Mesendoderm (in vitro differentiated cells): ENCODE data around the gene KCNIP2.
A peak's percentile ranks its signal among the peaks of the same experiment; 100 is the strongest.

ENCODE experiments used
- DNase-seq: peaks from one replicate; pipeline ENCODE4 v3.0.0; 2013
- H2AK5ac ChIP-seq: 2 replicates; pipeline ENCODE4 v1.6.1; 2013; ENCODE audit warnings: low read length, inconsistent platforms
- H2BK120ac ChIP-seq: 2 replicates; pipeline ENCODE4 v1.6.1; 2013; ENCODE audit warnings: low read depth, mild to moderate bottlenecking, low read length, moderate library complexity, mixed read lengths
- H2BK15ac ChIP-seq: replicated peaks from 2 replicates; pipeline ENCODE4 v1.6.1; 2013; ENCODE audit warnings: low read depth, mild to moderate bottlenecking, moderate library complexity
- H2BK5ac ChIP-seq: 2 replicates; pipeline ENCODE4 v1.6.1; 2013; ENCODE audit warnings: low read length, inconsistent platforms
- H3K18ac ChIP-seq: 2 replicates; pipeline ENCODE4 v1.6.1; 2013; ENCODE audit warnings: mild to moderate bottlenecking, low read length, mixed read lengths
- H3K23ac ChIP-seq: one replicate; pipeline ENCODE4 v1.6.1; 2013; ENCODE audit warnings: low read length
- H3K27ac ChIP-seq: 2 replicates; pipeline ENCODE4 v1.5.1; 2013; ENCODE audit warnings: low read depth, mild to moderate bottlenecking, inconsistent platforms, low read length, moderate library complexity
- H3K27me3 ChIP-seq: 2 replicates; pipeline ENCODE4 v1.6.1; 2013; ENCODE audit warnings: low read length, control low read depth, mild to moderate bottlenecking, inconsistent platforms; ENCODE audit not compliant: insufficient read depth, poor library complexity
- H3K36me3 ChIP-seq: 2 replicates; pipeline ENCODE4 v1.6.1; 2013; ENCODE audit warnings: low read length, inconsistent platforms; ENCODE audit not compliant: control insufficient read depth, insufficient read depth
- H3K4ac ChIP-seq: one replicate; pipeline ENCODE4 v1.6.1; 2013; ENCODE audit warnings: low read depth, mild to moderate bottlenecking, low read length, moderate library complexity
- H3K4me1 ChIP-seq: 2 replicates; pipeline ENCODE4 v1.6.1; 2013; ENCODE audit warnings: low read depth, low read length, inconsistent platforms; ENCODE audit not compliant: control insufficient read depth
- H3K4me2 ChIP-seq: 2 replicates; pipeline ENCODE4 v1.6.1; 2013; ENCODE audit warnings: low read length
- H3K4me3 ChIP-seq: 2 replicates; pipeline ENCODE4 v1.5.1; 2013; ENCODE audit warnings: mild to moderate bottlenecking, low read length
- H3K56ac ChIP-seq: one replicate; pipeline ENCODE4 v1.6.1; 2013; ENCODE audit warnings: low read length
- H3K79me1 ChIP-seq: 2 replicates; pipeline ENCODE4 v1.6.1; 2013; ENCODE audit warnings: low read length, inconsistent platforms
- H3K79me2 ChIP-seq: 2 replicates; pipeline ENCODE4 v1.6.1; 2013; ENCODE audit warnings: mild to moderate bottlenecking, low read length; ENCODE audit not compliant: control insufficient read depth, insufficient read depth
- H3K9ac ChIP-seq: 2 replicates; pipeline ENCODE4 v1.6.1; 2013; ENCODE audit warnings: low read length, inconsistent platforms
- H4K5ac ChIP-seq: one replicate; pipeline ENCODE4 v1.6.1; 2013; ENCODE audit warnings: low read length
- H4K8ac ChIP-seq: one replicate; pipeline ENCODE4 v1.6.1; 2013; ENCODE audit warnings: low read depth, mild to moderate bottlenecking, control low read depth, low read length, moderate library complexity
- WGBS: extraction: QIAGEN DNeasy Blood & Tissue Kit; methylation state at CpG from one replicate; pipeline ENCODE4 v1.1.7; 2013; ENCODE audit warnings: low lambda C conversion rate, missing lambda C conversion rate; ENCODE audit not compliant: insufficient coverage; ENCODE audit errors: extremely low coverage; 5-methylcytosine and 5-hydroxymethylcytosine counted together

Gene KCNIP2

GRCh38 chr10:101845893-101846292, 2.3 kb upstream of the KCNIP2 start:
- no peak for DNase-seq
- WGBS, result no CpG with 5 or more reads among the region's 3 CpGs

GRCh38 chr10:101841826-101842225, 1.8 kb downstream of the KCNIP2 start:
- no peak overlapping the region for H3K56ac ChIP-seq
- peaks cover 2% of the 10 kb centered on the region for H3K4me1 ChIP-seq
- H3K4ac ChIP-seq, result no peak overlapping the region
- H4K8ac ChIP-seq, result no peak overlapping the region
- H3K79me1 ChIP-seq, result no peaks in the 10 kb centered on the region
- no peak overlapping the region for H3K23ac ChIP-seq
- no peak overlapping the region for H2BK15ac ChIP-seq
- no peak overlapping the region for H2BK5ac ChIP-seq
- H4K5ac ChIP-seq, result no peak overlapping the region
- H2BK120ac ChIP-seq, result no peak overlapping the region
- H3K27ac ChIP-seq, result no peak overlapping the region
- no peaks in the 10 kb centered on the region for H3K79me2 ChIP-seq
- H3K9ac ChIP-seq, result no peak overlapping the region
- H3K18ac ChIP-seq, result no peak overlapping the region
- no peak for DNase-seq
- peaks cover 2% of the 10 kb centered on the region for H3K27me3 ChIP-seq
- H2AK5ac ChIP-seq, result no peak overlapping the region
- H3K36me3 ChIP-seq, result no peaks in the 10 kb centered on the region
- no peak overlapping the region for H3K4me2 ChIP-seq
- no peak overlapping the region for H3K4me3 ChIP-seq

More at GRCh38 chr10:101845893-101846292, 2.3 kb upstream of the KCNIP2 start:
- H4K8ac ChIP-seq, result no peak overlapping the region
- H3K4me3 ChIP-seq, result no peak overlapping the region
- no peak overlapping the region for H3K56ac ChIP-seq
- H3K4me2 ChIP-seq, result no peak overlapping the region
- H3K27me3 ChIP-seq, result peaks cover 2% of the 10 kb centered on the region
- no peak overlapping the region for H2BK120ac ChIP-seq
- H3K4ac ChIP-seq, result no peak overlapping the region
- H3K36me3 ChIP-seq, result no peaks in the 10 kb centered on the region
- no peak overlapping the region for H2AK5ac ChIP-seq
- no peak overlapping the region for H3K23ac ChIP-seq
- no peaks in the 10 kb centered on the region for H3K79me1 ChIP-seq
- no peak overlapping the region for H3K18ac ChIP-seq
- no peak overlapping the region for H4K5ac ChIP-seq
- no peak overlapping the region for H3K9ac ChIP-seq
- no peak overlapping the region for H3K27ac ChIP-seq
- H3K4me1 ChIP-seq, result peaks cover 2% of the 10 kb centered on the region
- H2BK15ac ChIP-seq, result no peak overlapping the region
- H3K79me2 ChIP-seq, result no peaks in the 10 kb centered on the region
- no peak overlapping the region for H2BK5ac ChIP-seq

GRCh38 chr10:101840741-101841453, 2.7 kb downstream of the KCNIP2 start:
- Histone ChIP-seq H3K18ac (no peak overlapping the region), H3K36me3 (no peaks in the 10 kb centered on the region), H4K5ac (no peak overlapping the region), H3K79me1 (no peaks in the 10 kb centered on the region), H4K8ac (no peak overlapping the region), H3K4me1 (peaks cover 2% of the 10 kb centered on the region), H2BK15ac (no peak overlapping the region), H3K27me3 (peaks cover 2% of the 10 kb centered on the region), H3K56ac (no peak overlapping the region), H2AK5ac (no peak overlapping the region), H3K4me3 (no peak overlapping the region), H2BK120ac (no peak overlapping the region), H3K27ac (no peak overlapping the region), H3K4ac (no peak overlapping the region), H3K9ac (no peak overlapping the region), H3K79me2 (no peaks in the 10 kb centered on the region), H3K4me2 (peak overlapping the region; percentile 62), H2BK5ac (no peak overlapping the region), H3K23ac (no peak overlapping the region)
- DNase-seq, result peak; percentile 94
- WGBS, result no CpG with 5 or more reads among the region's 46 CpGs

- Histone ChIP-seq H3K4me1 (peaks cover 2% of the 10 kb centered on the region), H4K8ac (no peak overlapping the region), H3K27ac (no peak overlapping the region), H4K5ac (no peak overlapping the region), H2BK120ac (no peak overlapping the region), H3K23ac (no peak overlapping the region), H3K18ac (no peak overlapping the region), H3K79me1 (no peaks in the 10 kb centered on the region), H3K36me3 (no peaks in the 10 kb centered on the region), H3K9ac (no peak overlapping the region), H2BK5ac (no peak overlapping the region), H2BK15ac (no peak overlapping the region), H3K4me3 (no peak overlapping the region), H3K4ac (no peak overlapping the region), H3K79me2 (no peaks in the 10 kb centered on the region), H3K56ac (peak overlapping the region; percentile 66), H3K27me3 (peaks cover 2% of the 10 kb centered on the region), H3K4me2 (peak overlapping the region; percentile 56), H2AK5ac (no peak overlapping the region)
- no CpG with 5 or more reads among the region's 19 CpGs for WGBS
- DNase-seq, result peak; percentile 60
Observed at GRCh38 chr10:101840102-101840684, 3.4 kb downstream of the KCNIP2 start.

GRCh38 chr10:101839416-101840063, 4.1 kb downstream of the KCNIP2 start:
- Histone ChIP-seq H3K4me2 (peak overlapping the region; percentile 93), H3K9ac (peak overlapping the region; percentile 61), H3K4ac (no peak overlapping the region), H3K18ac (no peak overlapping the region), H2AK5ac (no peak overlapping the region), H3K27me3 (peaks cover 2% of the 10 kb centered on the region), H3K36me3 (no peaks in the 10 kb centered on the region), H2BK120ac (no peak overlapping the region), H3K4me1 (peaks cover 2% of the 10 kb centered on the region), H3K4me3 (peak overlapping the region; percentile 30), H4K5ac (no peak overlapping the region), H2BK5ac (no peak overlapping the region), H3K56ac (peak overlapping the region; percentile 70), H3K79me2 (no peaks in the 10 kb centered on the region), H3K23ac (no peak overlapping the region), H3K27ac (no peak overlapping the region), H4K8ac (no peak overlapping the region), H2BK15ac (no peak overlapping the region), H3K79me1 (no peaks in the 10 kb centered on the region)
- WGBS, result no CpG with 5 or more reads among the region's 36 CpGs
- DNase-seq, result peak; percentile 70
